Body of pancreas (tissue), 4 donors: ENCODE results near the gene DGKQ.

Experiments used
- POLR2A ChIP-seq, 3 donors: fragments of 450-650 bp; IDR thresholded peaks; one replicate each; pipeline ENCODE4 v1.6.1; 2016; ENCODE audit warnings: antibody characterized with exemption in 3 of 3, mild to moderate bottlenecking in 2 of 3
- TF ChIP-seq, protein P1 (sequence below), 7 experiments: fragments of 450-650 bp in 4 of 7; fragments of 200-600 bp in 3 of 7; sonication (generic) in 3 of 7; IDR thresholded peaks; one replicate each; pipeline ENCODE4 v1.5.1; 2016 to 2019; ENCODE audit warnings: antibody characterized with exemption in 7 of 7

DNA sequence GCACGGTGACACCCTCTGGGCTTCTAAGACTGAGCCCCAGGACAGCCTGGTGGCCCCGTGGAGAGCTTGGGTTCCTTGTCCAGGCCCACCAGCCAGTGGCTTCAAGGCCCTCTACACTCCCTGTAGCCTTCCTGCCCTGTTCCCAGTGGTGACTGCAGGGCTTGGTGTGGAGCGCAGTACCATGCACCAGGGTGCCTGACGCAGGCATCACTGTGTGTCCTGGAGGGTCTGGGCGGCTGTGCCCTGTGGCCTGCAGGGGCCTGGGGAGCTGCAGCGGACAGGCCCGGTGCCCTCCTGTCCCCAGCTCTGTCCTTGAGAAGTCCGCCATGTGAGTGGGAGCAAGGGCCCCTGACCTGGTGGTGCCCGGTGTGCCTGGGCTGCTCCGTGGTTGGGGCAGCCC is 42.4 kb upstream of the DGKQ start:
- TF ChIP-seq, protein P1, sequence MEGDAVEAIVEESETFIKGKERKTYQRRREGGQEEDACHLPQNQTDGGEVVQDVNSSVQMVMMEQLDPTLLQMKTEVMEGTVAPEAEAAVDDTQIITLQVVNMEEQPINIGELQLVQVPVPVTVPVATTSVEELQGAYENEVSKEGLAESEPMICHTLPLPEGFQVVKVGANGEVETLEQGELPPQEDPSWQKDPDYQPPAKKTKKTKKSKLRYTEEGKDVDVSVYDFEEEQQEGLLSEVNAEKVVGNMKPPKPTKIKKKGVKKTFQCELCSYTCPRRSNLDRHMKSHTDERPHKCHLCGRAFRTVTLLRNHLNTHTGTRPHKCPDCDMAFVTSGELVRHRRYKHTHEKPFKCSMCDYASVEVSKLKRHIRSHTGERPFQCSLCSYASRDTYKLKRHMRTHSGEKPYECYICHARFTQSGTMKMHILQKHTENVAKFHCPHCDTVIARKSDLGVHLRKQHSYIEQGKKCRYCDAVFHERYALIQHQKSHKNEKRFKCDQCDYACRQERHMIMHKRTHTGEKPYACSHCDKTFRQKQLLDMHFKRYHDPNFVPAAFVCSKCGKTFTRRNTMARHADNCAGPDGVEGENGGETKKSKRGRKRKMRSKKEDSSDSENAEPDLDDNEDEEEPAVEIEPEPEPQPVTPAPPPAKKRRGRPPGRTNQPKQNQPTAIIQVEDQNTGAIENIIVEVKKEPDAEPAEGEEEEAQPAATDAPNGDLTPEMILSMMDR (IDR thresholded peaks at IDR 0.05), result no peak
- no peak for TF ChIP-seq POLR2A (IDR thresholded peaks at IDR 0.05)
